PFSK-1 (cell line): Measurements from ENCODE around the gene STON1.

Source experiments
- POLR2AphosphoS5 ChIP-seq: IDR thresholded peaks from 2 replicates; pipeline ENCODE4 v1.6.1; 2012; ENCODE audit warnings: low read depth, mild to moderate bottlenecking, control low read depth, low read length, moderate library complexity
- TF ChIP-seq, protein P1 (sequence below), 2 experiments: IDR thresholded peaks; 2 replicates each; pipeline versions ENCODE4 v1.6.1 to v1.8.0; 2011 to 2012; ENCODE audit warnings: low read depth in 2 of 2, low read length in 2 of 2, control low read depth in 1 of 2, inconsistent platforms in 1 of 2, mild to moderate bottlenecking in 1 of 2, moderate library complexity in 1 of 2; ENCODE audit not compliant: insufficient read depth in 1 of 2

DNA sequence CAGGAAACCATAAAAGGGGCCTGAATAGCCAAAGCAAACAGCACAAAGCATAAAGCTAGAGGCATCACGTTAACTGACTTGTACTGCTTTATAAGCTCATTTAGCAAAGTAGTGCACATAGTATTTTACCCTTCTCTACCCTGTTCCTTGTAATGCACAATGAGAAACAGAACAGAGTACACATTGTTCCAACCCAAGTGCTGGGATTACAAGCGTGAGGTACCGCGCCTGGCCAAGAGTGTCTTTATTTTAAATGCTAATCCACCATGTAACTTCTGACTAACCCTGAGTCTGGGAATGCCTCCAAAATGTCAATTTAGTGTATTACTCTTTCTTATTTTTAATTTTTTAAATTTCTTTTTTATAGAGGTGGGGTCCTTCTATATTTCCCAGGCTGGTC, 46.4 kb upstream of the STON1 start:
- no peak for TF ChIP-seq POLR2AphosphoS5
- TF ChIP-seq, protein P1, sequence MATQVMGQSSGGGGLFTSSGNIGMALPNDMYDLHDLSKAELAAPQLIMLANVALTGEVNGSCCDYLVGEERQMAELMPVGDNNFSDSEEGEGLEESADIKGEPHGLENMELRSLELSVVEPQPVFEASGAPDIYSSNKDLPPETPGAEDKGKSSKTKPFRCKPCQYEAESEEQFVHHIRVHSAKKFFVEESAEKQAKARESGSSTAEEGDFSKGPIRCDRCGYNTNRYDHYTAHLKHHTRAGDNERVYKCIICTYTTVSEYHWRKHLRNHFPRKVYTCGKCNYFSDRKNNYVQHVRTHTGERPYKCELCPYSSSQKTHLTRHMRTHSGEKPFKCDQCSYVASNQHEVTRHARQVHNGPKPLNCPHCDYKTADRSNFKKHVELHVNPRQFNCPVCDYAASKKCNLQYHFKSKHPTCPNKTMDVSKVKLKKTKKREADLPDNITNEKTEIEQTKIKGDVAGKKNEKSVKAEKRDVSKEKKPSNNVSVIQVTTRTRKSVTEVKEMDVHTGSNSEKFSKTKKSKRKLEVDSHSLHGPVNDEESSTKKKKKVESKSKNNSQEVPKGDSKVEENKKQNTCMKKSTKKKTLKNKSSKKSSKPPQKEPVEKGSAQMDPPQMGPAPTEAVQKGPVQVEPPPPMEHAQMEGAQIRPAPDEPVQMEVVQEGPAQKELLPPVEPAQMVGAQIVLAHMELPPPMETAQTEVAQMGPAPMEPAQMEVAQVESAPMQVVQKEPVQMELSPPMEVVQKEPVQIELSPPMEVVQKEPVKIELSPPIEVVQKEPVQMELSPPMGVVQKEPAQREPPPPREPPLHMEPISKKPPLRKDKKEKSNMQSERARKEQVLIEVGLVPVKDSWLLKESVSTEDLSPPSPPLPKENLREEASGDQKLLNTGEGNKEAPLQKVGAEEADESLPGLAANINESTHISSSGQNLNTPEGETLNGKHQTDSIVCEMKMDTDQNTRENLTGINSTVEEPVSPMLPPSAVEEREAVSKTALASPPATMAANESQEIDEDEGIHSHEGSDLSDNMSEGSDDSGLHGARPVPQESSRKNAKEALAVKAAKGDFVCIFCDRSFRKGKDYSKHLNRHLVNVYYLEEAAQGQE (IDR thresholded peaks at IDR 0.05; ENCODE audit: insufficient read depth in 1 of 2, low read depth in 2 of 2, low read length in 2 of 2): no peak
